HepG2 (cell line): ENCODE measurements around the gene CD14. TPM values are rescaled to one million over a fixed set of nuclear protein-coding genes. Genes with fewer than 3 reads are reported as not detected.
"Not testable (repeated sequence)": the region's sequence is repeated elsewhere in the genome, so short reads cannot be mapped to it uniquely, and the experiment has no call there.

Experiments used
- ATAC-seq: fragments of 200-7000 bp; cut with Tn5 transposase; 3 replicates; pipeline ENCODE4 v1.9.1; 2020; ENCODE audit warnings: mild to moderate bottlenecking, moderate library complexity
- BruUV-seq: library from RNA; stranded (reverse); fragments of 400-500 nt; replicated peaks from 2 replicates; lab custom pipeline; 2021; lab: Mats Ljungman, UMichigan
- CTCF ChIA-PET: fragments of 300-600 bp; formaldehyde crosslinking; extraction: SDS; loops from one replicate; lab custom pipeline; 2021; ENCODE audit warnings: low total read pairs, inconsistent platforms, low intra/inter-chr PET ratio; lab: Yijun Ruan, JAX
- POLR2A ChIA-PET: fragments of 350-600 bp; sonication (Branson Sonifier 250); formaldehyde crosslinking; loops from one replicate; lab custom pipeline; 2020; ENCODE audit warnings: antibody characterized with exemption, inconsistent platforms; lab: Yijun Ruan, JAX
- DNase-seq: peaks from one replicate; pipeline ENCODE4 v3.0.0-alpha.2; 2015; ENCODE audit warnings: low spot score
- FAIRE-seq: peaks from 3 replicates; lab custom pipeline; 2011; peaks lifted over from hg19 to GRCh38; lab: Jason Lieb, UNC
- H2AFZ ChIP-seq: one replicate; pipeline ENCODE4 v1.6.1; 2011; ENCODE audit warnings: low read length, inconsistent platforms
- H3K27ac ChIP-seq: fragments of 300-600 bp; 3 replicates; pipeline ENCODE4 v1.8.0; 2011; ENCODE audit warnings: mixed run types, mild to moderate bottlenecking, mixed read lengths, low read length, inconsistent platforms; ENCODE audit not compliant: insufficient read depth; ENCODE audit errors: extremely low read length
- H3K27me3 ChIP-seq, 2 experiments: fragments of 200-600 bp in 1 of 2; 2 replicates in 1 of 2; 3 replicates in 1 of 2; pipeline versions ENCODE4 v1.6.0 to v1.8.0; 2011; ENCODE audit warnings: low read length in 2 of 2, mild to moderate bottlenecking in 2 of 2, moderate library complexity in 2 of 2, inconsistent platforms in 1 of 2; ENCODE audit not compliant: insufficient read depth in 2 of 2, control insufficient read depth in 1 of 2
- H3K36me3 ChIP-seq, 2 experiments: fragments of 200-600 bp in 1 of 2; replicated peaks in 1 of 2; 2 replicates in 1 of 2; 3 replicates in 1 of 2; pipeline versions ENCODE4 v1.5.1 to v1.8.0; 2011; ENCODE audit warnings: low read length in 2 of 2, inconsistent platforms in 1 of 2; ENCODE audit not compliant: insufficient read depth in 2 of 2, control insufficient read depth in 1 of 2
- H3K4me1 ChIP-seq: 2 replicates; pipeline ENCODE4 v1.5.1; 2012; ENCODE audit warnings: low read length, inconsistent platforms; ENCODE audit not compliant: insufficient read depth
- H3K4me2 ChIP-seq: 2 replicates; pipeline ENCODE4 v1.6.0; 2011; ENCODE audit warnings: low read depth, low read length, inconsistent platforms
- H3K4me3 ChIP-seq, 3 experiments: fragments of 200-600 bp in 1 of 3; sonication (generic), shearing (Covaris generic) in 1 of 3; replicated peaks in 1 of 3; 2 replicates each; pipeline ENCODE4 v1.5.1; 2011 to 2016; ENCODE audit warnings: low read length in 3 of 3, inconsistent platforms in 2 of 3, low read depth in 2 of 3, mild to moderate bottlenecking in 2 of 3, control low read depth in 1 of 3, mixed read lengths in 1 of 3; ENCODE audit not compliant: insufficient read depth in 1 of 3
- H3K79me2 ChIP-seq: one replicate; pipeline ENCODE4 v1.6.1; 2011; ENCODE audit warnings: low read length, inconsistent platforms; ENCODE audit not compliant: insufficient read depth
- H3K9ac ChIP-seq: 2 replicates; pipeline ENCODE4 v1.6.0; 2011; ENCODE audit warnings: mild to moderate bottlenecking, low read depth, low read length, inconsistent platforms; ENCODE audit not compliant: insufficient read depth
- H3K9me3 ChIP-seq: 2 replicates; pipeline ENCODE4 v1.5.1; 2012; ENCODE audit warnings: mild to moderate bottlenecking, low read length
- H4K20me1 ChIP-seq: 2 replicates; pipeline ENCODE4 v1.6.0; 2011; ENCODE audit warnings: inconsistent platforms, mild to moderate bottlenecking, low read length, moderate library complexity; ENCODE audit not compliant: insufficient read depth
- AFF4 ChIP-seq: sonication (generic); formaldehyde crosslinking; IDR thresholded peaks from 2 replicates; pipeline ENCODE4 v1.4.0; 2020; ENCODE audit warnings: missing genetic modification reagents
- BCL6 ChIP-seq: IDR thresholded peaks from 2 replicates; pipeline ENCODE4 v1.6.1; 2016; ENCODE audit warnings: missing genetic modification reagents, missing compliant biosample characterization
- EHMT2 ChIP-seq: fragments of 200-600 bp; sonication (generic); IDR thresholded peaks from 2 replicates; pipeline ENCODE4 v1.7.0; 2017; ENCODE audit warnings: antibody characterized with exemption, low read depth, low read length, borderline replicate concordance
- WGBS: methylation state at CpG from one replicate; pipeline ENCODE4 v1.1.6; 2017; ENCODE audit warnings: low lambda C conversion rate; 5-methylcytosine and 5-hydroxymethylcytosine counted together
- in situ Hi-C: cut with HindIII; loops from 2 replicates; pipeline ENCODE4 v1.10.0; 2017; ENCODE audit warnings: low pct_unique_long_range_greater_than_20kb; ENCODE audit not compliant: extremely low pct_ligation_motif_present
- intact Hi-C: fragments of 100-400 bp; cut with micrococcal nuclease; formaldehyde crosslinking; loops from one replicate; pipeline ENCODE4 v1.10.0; 2022; ENCODE audit not compliant: unreplicated experiment
- polyA plus RNA-seq, 8 experiments: library from polyadenylated mRNA; depleted of rRNA in 3 of 8; stranded (reverse) in 7 of 8; unstranded in 1 of 8; fragments of >200 nt; fragmentation: Illumina TruSeq in 4 of 8; extraction: Trizol in 4 of 8; gene quantifications; 2 replicates each; pipeline versions ENCODE4 v1.2.1 to v1.2.3, GENCODE V29; 2011 to 2016; ENCODE audit warnings: low read depth in 4 of 8, missing spikeins in 1 of 8, mixed read lengths in 1 of 8; ENCODE audit not compliant: insufficient read depth in 1 of 8
- total RNA-seq, 5 experiments: library from RNA; depleted of rRNA; stranded (reverse); fragments of >200 nt; fragmentation: Illumina TruSeq; extraction: Trizol; gene quantifications; 2 replicates each; pipeline ENCODE4 v1.2.3, GENCODE V29; 2016; ENCODE audit warnings: low read depth in 1 of 5

Gene CD14
- total and polyA plus RNA-seq, 2 of the 13 experiments (the other 11 are each of a cell fraction or from before 2014, with no cell fraction given): 1.7 to 4.7 TPM

GRCh38 chr5:140671472-140672125, 38.6 kb upstream of the CD14 start:
- BruUV-seq: no TSS peak
- no peak for FAIRE-seq
- POLR2A ChIA-PET: no interaction called here
- CTCF ChIA-PET: no interaction called here
- no peak overlapping the region for H3K9ac ChIP-seq
- H4K20me1 ChIP-seq: no peaks in the 10 kb centered on the region
- H3K27ac ChIP-seq: no peak overlapping the region
- in situ Hi-C loops: no loop called here
- H3K9me3 ChIP-seq: no peaks in the 10 kb centered on the region
- no peak overlapping the region for H3K4me3 ChIP-seq
- no peak for DNase-seq
- peaks cover 6% of the 10 kb centered on the region for H3K4me1 ChIP-seq
- H3K4me2 ChIP-seq: no peak overlapping the region
- H3K27me3 ChIP-seq: no peaks in the 10 kb centered on the region
- intact Hi-C loops: no loop called here
- H3K36me3 ChIP-seq: peaks cover 25 to 60% of the 10 kb centered on the region in 2 experiments; a peak in 4 of 5 replicates
- peak; percentile 11; the same call in 2 of the 3 replicates for ATAC-seq
- peaks cover 6% of the 10 kb centered on the region for H3K79me2 ChIP-seq
- WGBS: 97% methylated on average over 4 of the region's 7 CpGs
- H2AFZ ChIP-seq: no peak overlapping the region
- TF ChIP-seq BCL6 (CRISPR knock-in tag): no peak
- TF ChIP-seq EHMT2: no peak
- TF ChIP-seq AFF4 (CRISPR knock-in tag): no peak

GRCh38 chr5:140671035-140671434, 38.1 kb upstream of the CD14 start:
- CTCF ChIA-PET, H3K9me3 ChIP-seq, BruUV-seq, intact Hi-C loops, H3K9ac ChIP-seq, H4K20me1 ChIP-seq, FAIRE-seq, H3K79me2 ChIP-seq, H3K4me2 ChIP-seq, in situ Hi-C loops, H3K27me3 ChIP-seq, H3K4me3 ChIP-seq, H2AFZ ChIP-seq, DNase-seq, H3K27ac ChIP-seq: not testable (repeated sequence)
- POLR2A ChIA-PET: interaction anchor here (0.6 to 0.9 kb wide), 2 partner anchors 20 to 26 kb away, joined by 3 to 4 read pairs; partner anchors contain the start of genes HARS1 and HARS2
- Histone ChIP-seq H3K36me3 (peaks cover 22 to 55% of the 10 kb centered on the region in 2 experiments; a peak in 4 of 5 replicates), H3K4me1 (peaks cover 12% of the 10 kb centered on the region)
- peak; percentile 3; the same call in 2 of the 3 replicates for ATAC-seq
- WGBS: 100% methylated on average over 1 of the region's 4 CpGs
